Measurements from ENCODE around the gene CDC25B. TPM values are rescaled to one million over a fixed set of nuclear protein-coding genes. Genes with fewer than 3 reads are reported as not detected.

CDC25B gene
- total and polyA plus RNA-seq, 2 of the 8 experiments (the other 6 are each of a cell fraction or from before 2014, with no cell fraction given), result 21.7 to 31.2 TPM

DNA sequence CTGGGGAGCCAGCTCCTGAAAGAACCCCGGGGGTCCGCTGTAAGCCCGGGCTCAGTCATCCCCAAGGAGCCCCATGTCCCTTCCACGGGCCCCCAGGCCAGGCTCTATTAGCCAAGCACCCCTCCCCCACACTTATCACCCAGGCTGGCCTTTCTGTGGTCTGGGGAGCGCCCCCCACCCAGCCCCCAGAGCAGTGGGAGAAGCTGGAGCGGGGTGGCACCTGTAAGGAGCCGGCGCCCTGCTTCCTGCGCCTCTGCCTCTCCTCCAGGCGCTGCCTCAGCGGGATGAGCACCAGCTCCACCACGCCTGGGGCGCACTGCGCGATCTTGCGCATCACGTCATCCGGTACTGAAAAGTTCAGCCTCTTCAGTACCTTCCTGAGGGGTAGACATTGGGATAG lies 17.1 kb upstream of the CDC25B start:
- Histone ChIP-seq H2BK120ac (replicated peaks; ENCODE audit: low read depth, low read length) (no peak overlapping the region), H3K9me3 (ENCODE audit: insufficient read depth in 2 of 2, low read depth in 1 of 2, low read length in 1 of 2) (no peaks in the 10 kb centered on the region; a peak in 1 of 4 replicates), H4K8ac (ENCODE audit: extremely low read depth, insufficient read depth, low read length) (no peak overlapping the region), H3K18ac (ENCODE audit: extremely low read depth, low read length) (no peak overlapping the region; the same call in 1 of the 2 replicates), H3K14ac (ENCODE audit: insufficient read length) (no peak overlapping the region), H3K79me1 (ENCODE audit: low read depth, low read length) (no peaks in the 10 kb centered on the region), H4K5ac (ENCODE audit: insufficient read length, low read depth, low read length) (no peak overlapping the region), H4K91ac (replicated peaks; ENCODE audit: insufficient read length, low read length) (no peak overlapping the region), H4K20me1 (replicated peaks in 1 of 2; ENCODE audit: control insufficient read depth in 1 of 2, insufficient read depth in 2 of 2, low read length in 2 of 2) (no peaks in the 10 kb centered on the region), H2AK5ac (ENCODE audit: low read depth, low read length) (peak overlapping the region; percentile 90; the same call in 1 of the 2 replicates), H3K27me3 (replicated peaks in 1 of 4; ENCODE audit: control insufficient read depth in 3 of 4, extremely low read depth in 1 of 4, insufficient read depth in 3 of 4, low read length in 3 of 4) (peaks cover 0 to 30% (median 26%) of the 10 kb centered on the region in 4 experiments; a peak in 6 of 7 replicates), H3K27ac (ENCODE audit: low read depth, low read length) (no peak overlapping the region), H3K56ac (replicated peaks; ENCODE audit: insufficient read length, low read depth, low read length) (no peak overlapping the region), H3K79me2 (ENCODE audit: control insufficient read depth in 1 of 2, insufficient read depth in 2 of 2, low read length in 2 of 2) (no peaks in the 10 kb centered on the region), H3K4me3 (ENCODE audit: extremely low read depth in 1 of 4, insufficient read depth in 2 of 4, low read depth in 3 of 4, low read length in 4 of 4) (peak overlapping the region in 2 of 4 experiments; percentile 61 to 64; a peak in 3 of 8 replicates), H3K4ac (replicated peaks; ENCODE audit: insufficient read length, low read depth, low read length) (no peak overlapping the region), H2AFZ (ENCODE audit: low read length) (no peak overlapping the region), H2BK5ac (ENCODE audit: low read depth, low read length) (no peak overlapping the region), H3K4me2 (ENCODE audit: insufficient read depth in 1 of 2, low read depth in 2 of 2, low read length in 2 of 2) (peak overlapping the region; percentile 83 to 95), H3K23ac (ENCODE audit: insufficient read length) (no peak overlapping the region), H2BK15ac (ENCODE audit: low read length) (no peak overlapping the region), H2BK20ac (ENCODE audit: low read length) (no peak overlapping the region), H3K23me2 (ENCODE audit: low read depth, low read length) (peaks cover 17% of the 10 kb centered on the region; the same call in 1 of the 2 replicates), H2BK12ac (ENCODE audit: low read depth, low read length) (no peak overlapping the region), H3K36me3 (ENCODE audit: control insufficient read depth in 2 of 4, insufficient read depth in 4 of 4, low read length in 3 of 4) (no peaks in the 10 kb centered on the region), H3K9ac (replicated peaks in 1 of 4; ENCODE audit: extremely low read depth in 1 of 4, low read depth in 3 of 4, low read length in 3 of 4) (no peak overlapping the region), H3K4me1 (replicated peaks in 1 of 4; ENCODE audit: control insufficient read depth in 3 of 4, insufficient read depth in 4 of 4, low read length in 3 of 4) (peaks cover 0 to 11% (median 9%) of the 10 kb centered on the region in 4 experiments; a peak in 6 of 7 replicates)
- CTCF ChIA-PET (ENCODE audit: partially characterized antibody), result interaction anchor here (0.6 to 3.6 kb wide), 20 partner anchors 11 to 298 kb away, joined by 3 to 31 read pairs (median 5); partner anchors contain the start of genes ADISSP and AP5S1
- FAIRE-seq (no peak), DNase-seq (ENCODE audit: low read depth in 1 of 2, low spot score in 2 of 2) (no peak)
- POLR2A ChIA-PET (ENCODE audit: partially characterized antibody), result interaction anchor here (0.8 to 3.8 kb wide), 8 partner anchors 11 to 47 kb away, joined by 3 to 42 read pairs (median 4); partner anchors contain the start of gene ADISSP
- 75% methylated on average over 18 of the region's 18 CpGs; no CpG with 5 or more reads in 1 of the 2 experiments for WGBS, 2 experiments (ENCODE audit: extremely low coverage in 1 of 2, insufficient coverage in 1 of 2, insufficient read length in 1 of 2, insufficient replicate concordance in 2 of 2, low coverage in 1 of 2, low lambda C conversion rate in 2 of 2, missing lambda C conversion rate in 1 of 2)
- TF ChIP-seq, protein P1, sequence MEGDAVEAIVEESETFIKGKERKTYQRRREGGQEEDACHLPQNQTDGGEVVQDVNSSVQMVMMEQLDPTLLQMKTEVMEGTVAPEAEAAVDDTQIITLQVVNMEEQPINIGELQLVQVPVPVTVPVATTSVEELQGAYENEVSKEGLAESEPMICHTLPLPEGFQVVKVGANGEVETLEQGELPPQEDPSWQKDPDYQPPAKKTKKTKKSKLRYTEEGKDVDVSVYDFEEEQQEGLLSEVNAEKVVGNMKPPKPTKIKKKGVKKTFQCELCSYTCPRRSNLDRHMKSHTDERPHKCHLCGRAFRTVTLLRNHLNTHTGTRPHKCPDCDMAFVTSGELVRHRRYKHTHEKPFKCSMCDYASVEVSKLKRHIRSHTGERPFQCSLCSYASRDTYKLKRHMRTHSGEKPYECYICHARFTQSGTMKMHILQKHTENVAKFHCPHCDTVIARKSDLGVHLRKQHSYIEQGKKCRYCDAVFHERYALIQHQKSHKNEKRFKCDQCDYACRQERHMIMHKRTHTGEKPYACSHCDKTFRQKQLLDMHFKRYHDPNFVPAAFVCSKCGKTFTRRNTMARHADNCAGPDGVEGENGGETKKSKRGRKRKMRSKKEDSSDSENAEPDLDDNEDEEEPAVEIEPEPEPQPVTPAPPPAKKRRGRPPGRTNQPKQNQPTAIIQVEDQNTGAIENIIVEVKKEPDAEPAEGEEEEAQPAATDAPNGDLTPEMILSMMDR (IDR thresholded peaks at IDR 0.05; ENCODE audit: control extremely low read depth in 1 of 3, insufficient read depth in 1 of 3, low read depth in 1 of 3, low read length in 3 of 3), result no peak
- TF ChIP-seq, protein P2, sequence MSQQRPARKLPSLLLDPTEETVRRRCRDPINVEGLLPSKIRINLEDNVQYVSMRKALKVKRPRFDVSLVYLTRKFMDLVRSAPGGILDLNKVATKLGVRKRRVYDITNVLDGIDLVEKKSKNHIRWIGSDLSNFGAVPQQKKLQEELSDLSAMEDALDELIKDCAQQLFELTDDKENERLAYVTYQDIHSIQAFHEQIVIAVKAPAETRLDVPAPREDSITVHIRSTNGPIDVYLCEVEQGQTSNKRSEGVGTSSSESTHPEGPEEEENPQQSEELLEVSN (IDR thresholded peaks at IDR 0.05), result no peak
- TF ChIP-seq CEBPB (IDR thresholded peaks at IDR 0.05; ENCODE audit: low read depth, low read length) (no peak), CHD1 (IDR thresholded peaks at IDR 0.05; ENCODE audit: low read depth, low read length) (no peak), SUZ12 (IDR thresholded peaks at IDR 0.05; ENCODE audit: low read length) (no peak), CBX8 (IDR thresholded peaks at IDR 0.05; ENCODE audit: borderline replicate concordance, low read depth, low read length) (no peak), RXRA (IDR thresholded peaks at IDR 0.05; ENCODE audit: insufficient read depth, low read depth, low read length) (no peak), SP1 (IDR thresholded peaks at IDR 0.05; ENCODE audit: low read depth, low read length) (no peak)
- TF ChIP-seq, protein P3, sequence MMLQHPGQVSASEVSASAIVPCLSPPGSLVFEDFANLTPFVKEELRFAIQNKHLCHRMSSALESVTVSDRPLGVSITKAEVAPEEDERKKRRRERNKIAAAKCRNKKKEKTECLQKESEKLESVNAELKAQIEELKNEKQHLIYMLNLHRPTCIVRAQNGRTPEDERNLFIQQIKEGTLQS (IDR thresholded peaks at IDR 0.05; ENCODE audit: insufficient read depth, low read depth, low read length), result no peak

Data from H1 (cell line).